Heart left ventricle (tissue), 16 donors: ENCODE data around the gene EFR3B. TPM values are rescaled to one million over a fixed set of nuclear protein-coding genes. Genes with fewer than 3 reads are reported as not detected.

Experiments used
- ATAC-seq, 4 donors: fragments of 200-7000 bp; cut with Tn5 transposase; one replicate each; pipeline ENCODE4 v1.9.1; 2020 to 2022; ENCODE audit warnings: moderate library complexity in 4 of 4, mild to moderate bottlenecking in 3 of 4, moderate number of reproducible peaks in 1 of 4
- DNase-seq, 5 donors: peaks; one replicate each; pipeline ENCODE4 v3.0.0-alpha.2; 2020
- H3K27ac ChIP-seq, 12 donors: fragments of 200-600 bp; sonication (generic) in 4 of 12; one replicate each; pipeline versions ENCODE4 v1.5.0 to v1.8.0; 2016 to 2022; ENCODE audit warnings: mild to moderate bottlenecking in 2 of 12
- H3K27me3 ChIP-seq, 9 donors: fragments of 200-600 bp; sonication (generic) in 2 of 9; one replicate each; pipeline versions ENCODE4 v1.5.1 to v1.8.0; 2016 to 2022; ENCODE audit warnings: mild to moderate bottlenecking in 3 of 9
- H3K36me3 ChIP-seq, 9 donors: fragments of 200-600 bp; sonication (generic) in 2 of 9; one replicate each; pipeline versions ENCODE4 v1.5.0 to v1.8.0; 2018 to 2022; ENCODE audit warnings: mild to moderate bottlenecking in 2 of 9
- H3K4me1 ChIP-seq, 12 donors: fragments of 200-600 bp; sonication (generic) in 4 of 12; one replicate each; pipeline versions ENCODE4 v1.5.0 to v1.8.0; 2016 to 2022; ENCODE audit warnings: mild to moderate bottlenecking in 3 of 12
- H3K4me3 ChIP-seq, 12 donors: fragments of 200-600 bp; sonication (generic) in 4 of 12; one replicate each; pipeline versions ENCODE4 v1.5.0 to v1.8.0; 2017 to 2022; ENCODE audit warnings: mild to moderate bottlenecking in 9 of 12, moderate library complexity in 4 of 12
- H3K9me3 ChIP-seq, 12 donors: fragments of 200-600 bp; sonication (generic) in 4 of 12; one replicate each; pipeline versions ENCODE4 v1.5.0 to v1.8.0; 2016 to 2022; ENCODE audit warnings: mild to moderate bottlenecking in 1 of 12
- POLR2A ChIP-seq, 2 donors: fragments of 450-650 bp; IDR thresholded peaks; one replicate each; pipeline ENCODE4 v1.6.1; 2017; ENCODE audit warnings: antibody characterized with exemption in 2 of 2, mild to moderate bottlenecking in 2 of 2, moderate library complexity in 2 of 2
- WGBS, 4 donors: extraction: QIAGEN DNeasy Blood & Tissue Kit in 2 of 4; methylation state at CpG; one replicate each; pipeline versions ENCODE4 v1.1.5 to v1.1.7; 2013 to 2018; 5-methylcytosine and 5-hydroxymethylcytosine counted together
- intact Hi-C, 10 donors: fragments of 100-400 bp; cut with DNase I; formaldehyde crosslinking; loops; one replicate each; pipeline versions ENCODE4 v1.11.1 to v1.14.2; 2022
- polyA plus RNA-seq, 2 donors: library from polyadenylated mRNA; stranded (reverse); fragments of 200-250 nt; gene quantifications; one replicate each; pipeline ENCODE4 v1.2.3, GENCODE V29; 2013
- total RNA-seq, 9 donors: library from RNA; depleted of rRNA in 2 of 9; stranded (reverse); fragments of >200 nt in 2 of 9; fragmentation: NEBNext Ultra II Directional in 3 of 9; extraction: Animal tissue kit (Norgen Biotek cat#: 25700) in 3 of 9; gene quantifications; one replicate each; pipeline versions ENCODE4 v1.1.0 to v1.2.4, GENCODE V29; 2016 to 2023
- TF ChIP-seq, protein P1 (sequence below), 12 donors: fragments of 200-600 bp; sonication (generic) in 4 of 12; IDR thresholded peaks; one replicate each; pipeline versions ENCODE4 v1.5.0 to v1.8.0; 2018 to 2022; ENCODE audit warnings: antibody characterized with exemption in 12 of 12, mild to moderate bottlenecking in 5 of 12
- donor health status: ischemic (EF 13 %, LVEDD 7.1; RV severe dilation, severe dysfunction).
- donor health status: healthy with polysubstance abuse.
- donor health status: DM: no; HTN: yes; CAD: no.
- donor health status: DM: no; HTN: no; CAD: no.
- donor health status: ischemic (EF 25% LVEDD 6.9; RV normal size, moderate dysfunction).
- donor health status: ischemic (EF 25% LVEDD 5.7; RV mildly dilated, moderate dysfunction).
- donor health status: healthy.
- donor health status: DM: yes; HTN: yes; CAD: no.
- donor health status: ischemic (EF 35%, LVEDD 5.7; RV mildly dilated, moderate dysfunction).
- donor health status: nonischemic (EF 11% LVEDD 7.7; RV severe dilation, severe dysfunction).
- donor health status: DM: yes; HTN: yes; CAD: no.
- donor health status: PGD.
- donor health status: ischemic (EF 29% LVEDD 5.4; RV normal size, mild dysfunction).
- donor health status: nonischemic (EF 23%, LVEDD 6.1; RV moderate dilation, normal function).

Gene EFR3B
- total and polyA plus RNA-seq, 11 donors: 1.7 to 13.8 (median 5.5) TPM

DNA sequence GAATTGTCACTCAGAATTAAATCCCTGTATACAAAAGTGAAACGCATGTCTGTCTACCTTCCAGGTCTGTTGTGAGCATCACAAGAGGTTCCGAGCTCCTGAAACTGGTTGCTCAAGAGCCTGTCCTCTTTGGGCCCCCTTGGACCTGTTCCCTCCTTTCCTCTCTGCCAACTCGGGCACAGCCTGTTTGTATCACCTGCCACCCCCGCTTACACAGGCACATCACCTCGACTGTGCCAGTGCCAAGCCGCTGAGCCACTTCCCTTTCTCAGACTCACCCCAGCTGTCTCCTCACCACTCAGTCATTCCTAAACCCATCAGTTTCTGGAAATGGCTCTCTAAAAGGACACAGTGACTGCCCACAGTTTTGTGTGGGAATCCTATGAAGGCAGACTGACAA is 3.1 kb downstream of the EFR3B start:
- H3K36me3 ChIP-seq: no peaks in the 10 kb centered on the region
- no peak overlapping the region for H3K4me3 ChIP-seq
- intact Hi-C loops: loop anchor here in 9 of 10 donors (5.0 to 10.0 kb wide), 8 partner anchors 32 to 82 kb away; partner anchors contain the start of gene DNAJC27 (in 3 of the 9)
- ATAC-seq (no peak), DNase-seq (no peak)
- H3K4me1 ChIP-seq: peaks cover 0 to 26% (median 17%) of the 10 kb centered on the region in 12 donors
- no peak overlapping the region for H3K27ac ChIP-seq
- 65 to 85% (median 80%) methylated on average over 6 of the region's 6 CpGs for WGBS, 4 donors
- H3K9me3 ChIP-seq: no peaks in the 10 kb centered on the region
- H3K27me3 ChIP-seq: peaks cover 0 to 13% (median 0%) of the 10 kb centered on the region in 9 donors
- TF ChIP-seq, protein P1, sequence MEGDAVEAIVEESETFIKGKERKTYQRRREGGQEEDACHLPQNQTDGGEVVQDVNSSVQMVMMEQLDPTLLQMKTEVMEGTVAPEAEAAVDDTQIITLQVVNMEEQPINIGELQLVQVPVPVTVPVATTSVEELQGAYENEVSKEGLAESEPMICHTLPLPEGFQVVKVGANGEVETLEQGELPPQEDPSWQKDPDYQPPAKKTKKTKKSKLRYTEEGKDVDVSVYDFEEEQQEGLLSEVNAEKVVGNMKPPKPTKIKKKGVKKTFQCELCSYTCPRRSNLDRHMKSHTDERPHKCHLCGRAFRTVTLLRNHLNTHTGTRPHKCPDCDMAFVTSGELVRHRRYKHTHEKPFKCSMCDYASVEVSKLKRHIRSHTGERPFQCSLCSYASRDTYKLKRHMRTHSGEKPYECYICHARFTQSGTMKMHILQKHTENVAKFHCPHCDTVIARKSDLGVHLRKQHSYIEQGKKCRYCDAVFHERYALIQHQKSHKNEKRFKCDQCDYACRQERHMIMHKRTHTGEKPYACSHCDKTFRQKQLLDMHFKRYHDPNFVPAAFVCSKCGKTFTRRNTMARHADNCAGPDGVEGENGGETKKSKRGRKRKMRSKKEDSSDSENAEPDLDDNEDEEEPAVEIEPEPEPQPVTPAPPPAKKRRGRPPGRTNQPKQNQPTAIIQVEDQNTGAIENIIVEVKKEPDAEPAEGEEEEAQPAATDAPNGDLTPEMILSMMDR (IDR thresholded peaks at IDR 0.05): no peak
- no peak for TF ChIP-seq POLR2A (IDR thresholded peaks at IDR 0.05)

GRCh38 chr2:25049422-25049821 is 7.5 kb downstream of the EFR3B start:
- intact Hi-C loops: loop anchor here in 4 of 10 donors (10.0 kb wide), 3 partner anchors 45 to 75 kb away; no protein-coding TSS in a partner anchor
- H3K27ac ChIP-seq: no peak overlapping the region
- ATAC-seq: no peak
- no peak overlapping the region for H3K4me3 ChIP-seq
- WGBS, 4 donors: 87 to 95% (median 95%) methylated on average over 4 of the region's 4 CpGs
- H3K9me3 ChIP-seq: no peaks in the 10 kb centered on the region
- peaks cover 0 to 10% (median 4%) of the 10 kb centered on the region in 12 donors for H3K4me1 ChIP-seq
- TF ChIP-seq, protein P1 (IDR thresholded peaks at IDR 0.05): no peak
- TF ChIP-seq POLR2A (IDR thresholded peaks at IDR 0.05): no peak
- no peaks in the 10 kb centered on the region for H3K36me3 ChIP-seq
- H3K27me3 ChIP-seq: peaks cover 0 to 3% (median 0%) of the 10 kb centered on the region in 9 donors
- DNase-seq: no peak

DNA sequence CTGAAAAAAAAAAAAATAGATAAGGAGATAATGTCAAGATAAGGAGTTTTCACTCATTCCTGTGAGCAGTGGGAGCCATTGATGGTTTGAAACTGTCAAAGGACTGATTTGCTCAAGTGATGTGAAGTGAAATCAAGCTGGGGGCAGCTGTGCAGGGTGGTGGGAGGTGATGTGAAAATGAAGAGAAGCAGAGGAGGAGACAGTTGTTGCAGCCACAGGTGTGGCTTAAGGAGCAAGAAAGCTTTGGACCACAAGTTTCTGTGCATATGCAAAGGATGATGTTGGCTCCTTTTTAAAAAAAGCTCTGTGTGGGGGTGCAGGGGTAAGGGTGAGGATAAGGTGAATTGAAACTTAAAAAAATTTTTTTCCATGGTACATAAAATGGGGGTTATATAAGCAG is 8.3 kb downstream of the EFR3B start:
- ATAC-seq: no peak
- no peak overlapping the region for H3K27ac ChIP-seq
- intact Hi-C loops: no loop called here
- H3K9me3 ChIP-seq: no peaks in the 10 kb centered on the region
- H3K4me3 ChIP-seq: no peak overlapping the region
- peaks cover 0 to 3% (median 0%) of the 10 kb centered on the region in 9 donors for H3K27me3 ChIP-seq
- DNase-seq: no peak
- TF ChIP-seq POLR2A (IDR thresholded peaks at IDR 0.05): no peak
- TF ChIP-seq, protein P1 (IDR thresholded peaks at IDR 0.05): no peak
- H3K4me1 ChIP-seq: peaks cover 0 to 10% (median 3%) of the 10 kb centered on the region in 12 donors
- H3K36me3 ChIP-seq: no peaks in the 10 kb centered on the region

GRCh38 chr2:25053041-25053440 is 11.2 kb downstream of the EFR3B start:
- intact Hi-C loops: no loop called here
- ATAC-seq: peak in 3 of 4 donors; percentile 36 to 42 (median 36)
- no peak for TF ChIP-seq POLR2A (IDR thresholded peaks at IDR 0.05)
- TF ChIP-seq, protein P1 (IDR thresholded peaks at IDR 0.05): no peak
- Histone ChIP-seq H3K4me1 (peaks cover 0 to 20% (median 8%) of the 10 kb centered on the region in 12 donors), H3K4me3 (no peak overlapping the region), H3K36me3 (no peaks in the 10 kb centered on the region), H3K27ac (peak overlapping the region in 2 of 12 donors; percentile 12 to 24), H3K27me3 (no peaks in the 10 kb centered on the region), H3K9me3 (no peaks in the 10 kb centered on the region)
- 60 to 70% (median 65%) methylated on average over 3 of the region's 3 CpGs for WGBS, 4 donors
- DNase-seq: peak in 2 of 5 donors; percentile 31 to 35
